AG08395 (cell line): ENCODE measurements around the gene IPCEF1.
"Not testable (repeated sequence)": the region's sequence is repeated elsewhere in the genome, so short reads cannot be mapped to it uniquely, and the experiment has no call there.

ENCODE experiments used
- DNase-seq: peaks from one replicate; pipeline ENCODE4 v3.0.0; 2012; ENCODE audit warnings: mixed read lengths, low spot score

The IPCEF1 gene

DNA sequence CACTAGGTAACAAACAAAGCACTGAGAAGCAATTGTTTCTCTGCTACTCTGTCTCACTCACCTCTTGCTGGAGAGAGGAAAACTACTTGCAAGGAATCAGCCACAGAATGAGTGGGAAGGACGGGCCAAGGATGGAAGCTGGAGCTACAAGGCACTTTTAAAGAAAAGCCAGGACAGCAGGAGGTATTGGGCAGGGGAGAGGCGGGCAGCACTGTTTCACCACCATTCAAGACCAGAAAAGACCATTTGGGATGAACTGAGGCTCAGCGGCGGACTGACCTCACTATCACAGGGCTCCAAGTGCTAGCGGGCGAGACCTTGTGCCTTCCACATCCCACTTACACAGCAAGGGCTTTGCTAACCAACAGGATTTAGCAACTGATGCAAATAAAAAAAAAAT is 137.4 kb downstream of the IPCEF1 start:
- DNase-seq, result no peak

DNA sequence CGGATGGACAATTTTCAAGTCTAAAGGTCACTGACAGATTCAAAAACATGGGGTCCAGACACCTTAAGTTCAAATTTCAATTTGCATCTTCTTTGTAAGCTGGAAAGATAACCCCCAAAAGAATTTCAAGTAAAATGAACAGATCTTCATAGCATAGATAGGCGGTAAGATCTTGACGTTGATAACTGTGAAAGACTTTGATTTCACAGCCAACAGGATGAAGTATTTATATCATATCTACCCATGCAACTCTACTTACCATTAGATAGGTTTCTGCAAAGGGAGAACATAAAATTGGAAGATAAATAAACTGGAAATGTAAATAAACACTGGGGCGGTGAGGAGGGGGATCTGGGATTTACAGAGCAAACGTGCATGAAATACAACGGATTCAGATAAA is 137.8 kb downstream of the IPCEF1 start:
- no peak for DNase-seq

DNA sequence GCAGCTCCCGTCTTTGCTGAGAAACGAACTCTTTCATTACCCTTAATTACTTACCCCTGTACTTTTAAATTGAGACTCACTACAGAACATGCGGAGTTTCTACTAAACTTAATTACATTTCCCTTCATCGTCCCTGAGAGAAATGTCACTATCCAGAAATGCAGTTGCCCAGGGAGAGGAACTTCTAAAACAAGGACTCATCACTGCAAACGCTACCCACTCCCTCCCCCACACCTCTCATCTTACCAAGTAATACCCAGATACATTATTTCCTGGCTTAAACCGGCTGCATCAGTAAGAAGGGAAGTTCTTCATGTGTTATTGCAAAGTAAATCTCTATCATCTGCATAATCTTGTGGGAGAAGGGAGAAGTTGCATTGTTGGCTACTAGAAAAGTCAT is 138.3 kb downstream of the IPCEF1 start:
- DNase-seq, result no peak

DNA sequence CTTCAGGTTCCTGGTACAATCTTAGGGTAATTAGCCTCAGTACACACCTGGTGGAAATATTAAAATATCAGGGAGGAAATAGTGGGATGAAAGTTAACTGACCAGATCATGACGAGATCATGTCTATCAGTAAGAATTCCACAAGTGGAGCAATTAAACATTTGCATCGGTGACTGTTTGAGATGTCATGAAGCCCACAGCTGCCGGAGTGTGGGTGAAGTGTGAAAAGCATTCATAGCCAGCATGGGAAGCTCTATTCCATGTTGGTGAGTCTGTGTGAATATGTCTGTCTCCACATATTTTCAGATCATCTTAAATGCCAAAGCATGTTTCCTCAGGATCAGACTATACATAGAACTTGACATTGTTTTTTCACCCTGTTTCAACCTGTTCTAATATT is 142.8 kb downstream of the IPCEF1 start:
- no peak for DNase-seq

DNA sequence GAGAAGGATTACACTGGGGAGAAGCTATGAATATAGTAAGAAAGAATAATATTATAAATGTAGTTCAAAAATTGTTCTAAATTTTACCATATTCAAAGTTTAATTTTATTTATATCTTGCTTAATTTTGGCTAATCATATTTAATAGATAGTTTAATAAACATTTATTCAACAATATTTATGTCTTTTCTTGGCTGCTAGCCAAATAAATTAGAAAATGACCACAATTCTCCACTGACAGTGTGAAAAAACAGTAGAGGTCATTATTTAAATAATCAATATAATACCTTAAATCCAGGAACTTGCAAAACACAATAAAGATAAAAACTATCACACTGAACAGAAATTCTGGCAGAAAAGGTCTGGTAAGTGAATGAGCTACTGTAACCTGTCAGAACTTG is 145.9 kb downstream of the IPCEF1 start:
- no peak for DNase-seq

DNA sequence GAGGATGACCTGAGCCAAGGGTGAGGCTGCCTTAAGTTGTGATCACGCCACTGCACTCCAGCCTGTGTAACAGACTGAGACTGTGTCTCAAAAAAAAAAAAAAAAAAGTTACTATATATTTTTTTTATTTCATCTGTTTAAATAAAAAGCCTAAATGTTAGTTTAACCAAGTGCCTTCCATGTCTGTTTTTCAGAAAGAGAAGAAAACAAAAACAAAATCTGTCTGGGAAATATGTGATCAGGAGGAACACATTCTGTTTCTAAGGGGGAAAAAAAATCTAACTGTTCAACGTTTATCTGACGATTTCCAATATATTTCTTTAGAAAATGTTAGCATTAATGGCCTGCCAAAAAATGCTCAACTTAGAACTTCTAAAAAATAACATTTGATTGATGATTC is 147.0 kb downstream of the IPCEF1 start:
- no peak for DNase-seq

DNA sequence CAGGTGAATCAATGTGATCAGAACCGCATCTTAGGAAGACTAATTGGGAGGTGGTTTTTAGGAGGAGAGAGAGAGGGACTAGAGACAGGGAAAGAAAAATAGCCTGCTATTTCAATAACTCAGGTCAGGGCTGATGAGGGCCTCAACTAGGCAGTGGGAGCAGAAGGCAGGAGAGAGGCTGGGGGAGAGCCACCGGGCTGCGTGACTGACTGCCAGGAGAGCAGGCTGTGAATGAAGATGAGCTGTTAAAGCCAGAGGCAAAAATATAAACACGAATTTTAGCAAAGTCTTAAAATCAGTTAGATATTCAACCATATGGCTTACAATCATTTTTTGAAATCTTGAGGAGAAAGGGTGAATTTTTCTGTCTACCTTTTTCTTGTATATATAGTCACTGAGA is 149.6 kb downstream of the IPCEF1 start:
- DNase-seq, result no peak

DNA sequence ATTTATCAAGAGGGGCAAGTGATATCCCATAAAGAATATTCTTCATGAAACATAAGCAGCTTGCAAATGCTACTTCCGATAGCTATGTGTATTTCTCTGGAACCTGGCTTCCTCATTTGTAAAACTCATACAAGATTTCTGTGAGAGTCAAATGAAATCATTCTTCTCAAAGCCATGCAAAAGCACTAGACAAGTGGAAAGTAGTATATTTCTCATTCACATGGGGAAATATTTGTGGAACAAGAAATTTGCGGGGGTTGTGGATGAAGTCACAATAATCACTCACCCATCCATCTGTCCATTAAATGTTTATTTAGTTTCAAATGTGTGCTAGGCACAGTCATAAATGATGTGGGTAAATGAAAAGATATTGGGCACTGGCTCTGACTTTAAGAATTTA is 150.5 kb downstream of the IPCEF1 start:
- DNase-seq, result no peak

DNA sequence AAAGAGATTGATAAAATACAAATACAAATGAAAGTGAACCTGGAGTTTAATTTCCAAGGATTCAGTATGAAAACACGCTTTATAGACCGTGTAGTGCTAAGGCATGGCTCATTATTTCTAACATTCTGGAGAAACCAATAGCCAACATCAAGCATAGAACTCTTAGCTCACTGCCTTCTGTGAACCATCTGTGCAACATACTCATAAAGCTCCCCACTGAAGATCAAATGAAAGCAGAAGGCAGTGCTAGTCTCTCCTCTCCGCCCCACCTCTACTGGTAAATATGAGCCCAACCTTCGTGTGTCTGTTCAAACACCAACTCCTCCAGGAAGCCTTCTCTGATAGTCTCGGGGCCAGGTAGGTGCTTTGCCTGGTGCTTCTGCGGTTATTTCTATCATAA is 153.6 kb downstream of the IPCEF1 start:
- no peak for DNase-seq

DNA sequence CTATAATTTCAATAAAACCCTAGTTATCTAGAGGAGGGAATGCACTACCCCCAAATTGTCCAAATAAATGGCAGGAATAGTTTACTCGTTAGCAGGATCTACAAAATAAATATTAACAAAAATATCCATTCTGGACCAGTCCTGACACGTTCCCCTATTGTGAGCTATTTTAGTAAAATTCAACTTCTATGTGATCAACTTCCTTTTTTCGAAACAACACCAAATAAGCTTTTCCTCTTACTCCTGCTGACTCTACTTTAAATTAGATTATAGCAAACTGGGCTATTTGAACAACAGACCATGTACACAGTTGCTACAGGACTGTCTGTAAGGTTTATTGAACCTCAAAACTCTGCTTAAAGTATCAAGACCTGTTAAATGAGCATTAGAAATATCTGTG is 154.3 kb downstream of the IPCEF1 start:
- no peak for DNase-seq

DNA sequence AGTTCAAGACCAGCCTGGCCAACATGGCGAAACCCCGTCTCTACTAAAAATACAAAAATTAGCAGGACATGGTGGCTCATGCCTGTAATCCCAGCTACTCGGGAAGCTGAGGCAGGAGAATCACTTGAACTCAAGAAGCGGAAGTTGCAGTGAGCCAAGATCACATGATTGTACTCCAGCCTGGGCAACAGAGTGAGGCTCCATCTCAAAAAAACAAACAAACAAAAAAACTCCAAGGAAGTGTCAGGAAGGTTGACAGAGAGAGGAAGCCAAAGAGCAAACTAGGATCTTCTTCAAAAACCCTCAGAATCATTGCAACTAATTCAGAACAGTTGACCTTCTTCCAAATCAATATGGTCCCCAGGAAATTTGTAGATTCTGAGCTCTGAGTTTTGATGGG is 154.9 kb downstream of the IPCEF1 start:
- not testable (repeated sequence) for DNase-seq

DNA sequence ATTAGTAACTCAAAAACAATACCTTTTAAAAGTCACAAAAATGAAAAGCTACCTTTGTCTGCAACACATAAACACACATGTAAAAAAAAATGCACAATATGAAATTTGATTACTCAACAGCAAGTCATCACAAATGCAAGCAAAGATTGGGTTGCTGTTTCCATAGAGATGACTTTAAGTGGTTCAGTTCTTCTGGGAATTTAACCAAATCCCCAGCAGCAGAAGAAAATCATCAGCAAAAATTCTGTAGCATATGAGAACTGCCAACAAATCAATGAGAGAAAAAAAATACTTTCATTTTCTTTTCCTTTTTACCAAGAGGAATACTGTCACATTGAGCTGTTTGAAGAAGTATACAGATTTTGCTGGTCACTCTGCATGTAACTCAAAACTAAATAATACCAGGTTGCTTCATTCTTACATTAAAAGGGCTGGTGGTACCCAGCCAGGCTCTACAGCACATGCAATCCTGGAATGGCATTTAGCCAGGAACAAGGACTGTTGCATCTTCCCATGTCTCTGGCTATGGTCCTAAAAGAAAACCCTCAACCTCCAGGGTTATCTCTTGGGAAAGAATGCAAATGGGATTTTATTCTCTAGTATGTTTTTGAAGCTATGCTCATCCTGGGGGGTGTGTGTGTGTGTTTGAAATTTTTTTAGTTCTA is 159.3 kb downstream of the IPCEF1 start:
- peak; percentile 44 for DNase-seq

DNA sequence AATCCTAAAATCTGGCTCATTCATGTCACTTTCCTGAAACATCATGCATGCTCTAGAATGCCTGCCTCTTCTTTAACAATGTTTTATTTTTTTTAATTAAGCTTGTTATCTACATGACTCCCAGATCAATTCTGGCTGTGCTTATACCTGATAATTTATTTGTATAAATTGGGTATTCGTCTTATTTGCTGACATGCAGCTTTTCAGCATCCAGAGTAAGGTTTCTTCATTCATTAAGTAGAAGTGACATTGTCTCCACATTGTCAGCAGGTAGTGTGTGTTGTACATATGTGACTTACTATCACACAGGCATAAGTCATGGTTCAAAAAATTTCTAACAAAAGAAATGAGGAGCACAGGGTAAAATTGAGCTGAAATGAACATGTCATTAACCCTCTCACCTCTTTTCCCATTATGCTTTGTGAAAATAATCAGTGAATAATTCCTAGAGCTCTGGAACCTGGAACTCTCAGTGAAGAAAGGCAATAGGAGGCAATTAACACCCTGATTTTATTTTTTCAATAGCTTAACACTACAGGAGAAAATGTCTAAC is 160.2 kb downstream of the IPCEF1 start:
- no peak for DNase-seq

DNA sequence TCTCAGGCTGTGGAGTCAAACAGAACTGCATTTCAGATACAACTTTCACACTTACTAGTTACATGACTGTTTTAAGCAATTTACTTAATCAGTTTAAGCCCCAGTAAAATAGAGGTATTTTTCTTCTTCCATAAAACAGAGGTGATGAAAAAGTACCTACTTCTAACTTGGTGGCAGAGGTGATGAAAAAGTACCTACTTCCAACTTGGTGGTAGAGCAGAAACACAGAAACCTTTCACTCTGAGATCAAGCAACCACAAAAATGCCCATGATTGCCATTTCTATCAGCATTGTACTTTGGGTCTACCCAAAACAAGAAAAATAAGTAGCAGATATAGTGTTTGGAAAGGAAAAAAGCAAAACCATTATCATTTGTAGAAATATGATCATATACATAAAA is 168.9 kb downstream of the IPCEF1 start:
- no peak for DNase-seq

DNA sequence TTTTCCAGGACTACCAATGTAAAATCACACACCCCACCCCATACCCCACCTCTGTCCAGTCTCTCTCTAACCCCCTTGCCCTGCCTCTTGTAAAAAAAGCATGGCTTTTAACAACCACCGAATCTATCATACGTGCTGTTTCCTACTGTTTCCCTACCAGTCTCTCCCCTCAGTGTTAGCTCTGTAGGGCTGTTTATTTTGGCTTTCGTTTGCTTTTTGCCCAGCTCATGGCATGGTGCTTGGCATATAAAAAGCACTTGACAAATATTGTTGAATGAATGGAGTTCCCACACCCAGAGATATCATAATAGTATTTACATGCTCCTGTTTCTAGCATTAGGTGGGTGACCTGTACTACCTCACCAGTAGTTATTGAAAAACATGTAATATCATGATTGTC is 169.4 kb downstream of the IPCEF1 start:
- no peak for DNase-seq

DNA sequence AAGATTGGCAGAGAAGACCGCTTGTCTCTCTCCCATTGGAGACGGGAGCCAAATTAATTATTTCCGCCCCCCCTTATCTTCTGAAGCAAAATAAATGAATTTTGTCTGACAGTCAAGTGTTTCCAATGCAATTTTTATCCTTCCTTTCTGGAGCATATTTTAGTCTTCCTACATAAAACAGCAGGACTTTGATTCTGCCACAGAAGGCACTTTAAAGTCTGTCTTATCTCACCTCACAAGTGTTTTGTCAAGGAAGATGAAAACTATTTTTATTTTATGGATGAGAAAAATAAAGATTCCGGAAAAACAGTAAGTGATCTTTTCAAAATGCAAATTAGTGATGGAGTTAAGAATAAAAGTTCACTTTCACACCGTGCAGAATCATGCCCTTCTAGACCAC is 177.2 kb downstream of the IPCEF1 start:
- no peak for DNase-seq

DNA sequence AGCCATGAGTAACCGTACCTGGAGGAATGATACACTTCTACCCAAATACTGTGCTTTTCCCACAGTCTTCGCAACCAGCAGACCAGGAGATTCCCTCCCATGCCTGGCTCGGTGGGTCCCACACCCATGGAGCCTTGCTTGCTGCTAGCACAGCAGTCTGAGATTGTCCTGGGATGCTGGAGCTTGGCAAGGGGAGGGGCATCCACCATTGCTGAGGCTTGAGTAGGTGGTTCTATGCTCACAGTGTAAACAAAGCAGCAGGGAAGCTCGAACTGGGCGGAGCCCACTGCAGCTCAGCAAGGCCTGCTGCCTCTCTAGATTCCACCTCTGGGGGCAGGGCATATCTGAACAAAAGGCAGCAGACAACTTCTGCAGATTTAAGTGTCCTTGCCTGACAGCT is 184.2 kb downstream of the IPCEF1 start:
- DNase-seq, result not testable (repeated sequence)

DNA sequence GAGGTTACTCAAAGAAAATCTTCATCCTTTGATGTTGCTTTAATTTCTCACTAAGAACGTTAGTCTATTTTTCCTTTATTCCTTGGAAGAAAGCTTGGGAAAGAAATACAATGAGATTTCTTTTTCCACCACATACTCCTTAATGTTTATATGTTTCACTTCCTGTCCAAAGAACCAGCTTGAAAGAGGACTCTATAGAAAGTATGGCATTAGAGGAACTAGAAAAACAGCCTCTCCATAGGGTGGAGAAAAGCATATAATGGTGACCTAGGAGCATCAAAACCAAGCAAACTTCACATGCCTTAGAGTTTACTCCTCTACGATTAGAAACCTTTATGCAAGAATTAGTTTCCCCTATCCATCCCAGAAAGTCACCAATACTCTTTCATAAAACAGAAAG is 186.5 kb downstream of the IPCEF1 start:
- DNase-seq, result no peak

DNA sequence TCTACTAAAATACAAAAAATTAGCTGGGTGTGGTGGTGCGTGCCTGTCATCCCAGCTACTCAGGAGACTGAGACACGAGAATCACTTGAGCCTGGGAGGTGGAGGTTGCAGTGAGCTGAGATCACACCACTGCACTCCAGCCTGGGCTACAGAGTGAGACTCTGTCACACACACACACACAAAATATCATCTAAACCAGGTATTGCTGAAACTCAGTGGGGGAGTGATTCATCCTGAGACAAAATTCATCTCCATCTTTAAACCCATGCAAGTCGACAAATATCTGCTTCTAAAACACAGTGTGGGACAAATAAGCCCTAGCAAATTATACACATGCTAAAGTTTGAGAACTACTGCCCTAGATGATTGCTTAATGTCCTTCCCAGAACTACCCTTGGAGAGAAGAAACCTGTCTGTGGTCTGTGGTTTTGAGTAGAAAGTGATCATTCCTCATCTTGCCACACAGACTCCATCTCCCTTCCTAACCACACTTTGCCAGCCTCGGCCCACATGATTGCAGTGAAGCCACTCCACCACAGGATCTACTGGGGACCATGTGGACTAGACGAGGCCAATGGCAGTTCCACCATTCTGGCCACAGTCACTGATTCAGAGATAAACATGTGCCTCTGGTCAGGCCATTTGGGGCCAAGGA is 187.3 kb downstream of the IPCEF1 start:
- no peak for DNase-seq

DNA sequence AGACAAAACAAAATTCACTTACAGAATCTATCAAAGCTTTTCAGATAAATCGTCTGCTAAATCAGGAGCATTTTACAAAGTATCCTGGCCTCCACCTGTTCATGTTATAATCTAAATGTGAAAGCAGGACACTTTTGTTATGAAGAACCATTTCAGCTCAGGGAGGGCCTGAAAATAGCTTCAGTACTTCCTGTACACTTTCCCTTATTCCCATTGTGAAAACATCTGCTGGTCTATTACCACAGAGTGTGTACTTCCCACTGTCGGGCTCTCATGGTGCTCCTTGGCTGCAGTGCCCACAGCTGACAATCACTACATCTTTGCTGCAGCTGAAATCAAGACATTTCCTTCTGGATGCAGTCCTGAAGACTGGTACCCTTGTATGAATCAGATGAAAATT is 189.5 kb downstream of the IPCEF1 start:
- DNase-seq, result no peak

DNA sequence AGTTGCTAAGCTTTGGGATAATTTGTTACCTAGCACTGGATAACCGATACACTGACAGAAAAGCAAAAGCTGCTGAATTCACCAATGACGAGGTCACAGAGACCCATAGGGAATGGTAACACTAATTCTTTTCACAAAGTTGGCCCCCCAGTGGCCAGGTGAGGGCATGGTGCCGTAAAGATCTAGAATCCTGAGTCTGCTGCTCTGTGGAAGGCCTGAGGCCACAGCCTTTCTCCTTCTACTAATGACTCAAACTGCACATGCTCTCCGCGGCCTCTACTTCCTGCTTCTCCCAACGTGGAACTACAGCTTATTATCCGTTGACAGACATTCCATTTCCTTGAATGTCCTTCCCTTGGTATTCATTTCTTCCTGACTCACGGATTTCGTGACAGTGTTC is 190.5 kb downstream of the IPCEF1 start:
- no peak for DNase-seq

DNA sequence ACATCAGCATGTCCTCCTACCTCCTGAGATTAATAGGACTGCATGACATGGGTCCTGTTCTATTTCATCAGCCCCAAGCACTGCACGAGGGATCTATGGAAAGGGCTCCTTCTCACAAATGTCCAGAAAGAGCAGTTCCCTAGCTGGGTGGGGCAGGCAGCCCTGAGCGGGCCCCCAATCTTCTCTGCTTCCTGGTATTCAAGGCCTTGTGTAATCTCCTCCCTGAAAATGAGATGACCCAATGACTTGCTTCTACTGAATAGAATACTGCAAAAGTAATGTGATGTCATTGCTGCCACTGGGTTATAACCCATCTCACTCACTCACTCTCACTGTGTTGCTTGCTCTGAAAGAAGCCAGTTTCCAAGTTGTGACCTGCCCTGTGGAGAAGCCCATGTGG is 191.1 kb downstream of the IPCEF1 start:
- DNase-seq, result no peak

DNA sequence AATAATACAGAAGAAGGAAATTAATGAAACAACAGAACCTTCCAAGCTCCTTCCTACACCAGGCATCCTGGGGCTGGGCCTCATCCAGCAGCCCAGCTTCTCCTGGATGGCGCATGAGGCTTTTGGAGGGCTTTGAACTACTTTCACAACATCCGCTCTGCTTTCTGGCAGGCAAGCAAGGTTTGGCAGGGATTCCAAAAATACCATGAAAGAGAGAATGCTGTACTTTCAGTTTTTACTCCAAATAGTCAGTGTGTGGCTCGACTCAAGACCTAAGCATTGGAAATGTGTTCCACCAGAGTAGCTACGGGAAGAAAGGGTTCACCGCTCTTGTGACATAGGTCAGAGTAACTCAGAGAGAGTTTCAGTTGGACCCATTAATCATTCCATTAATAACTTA is 192.2 kb downstream of the IPCEF1 start:
- DNase-seq, result peak; percentile 72

DNA sequence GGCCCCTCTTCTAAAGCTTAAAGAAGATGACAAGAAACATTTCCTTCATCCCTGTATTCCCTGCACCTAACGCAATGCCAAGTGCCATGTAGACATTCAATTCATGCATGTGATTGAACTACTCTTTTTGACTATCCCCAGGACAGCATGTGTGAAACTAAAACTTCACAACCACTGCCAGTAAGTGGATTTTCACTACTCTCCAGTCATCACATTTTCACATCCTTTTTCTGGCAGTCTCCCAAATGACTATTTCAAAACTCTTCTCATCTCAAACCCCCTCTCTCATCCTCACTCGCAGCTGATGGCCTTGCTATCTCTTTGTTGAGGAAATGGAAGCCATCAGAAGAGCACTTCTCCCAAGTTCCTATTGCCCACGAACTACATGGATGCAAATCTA is 194.9 kb downstream of the IPCEF1 start:
- no peak for DNase-seq
